HepG2 (cell line): ENCODE data around the gene NSL1. TPM values are rescaled to one million over a fixed set of nuclear protein-coding genes. Genes with fewer than 3 reads are reported as not detected.

Experiments used
- ATAC-seq: fragments of 200-7000 bp; cut with Tn5 transposase; 3 replicates; pipeline ENCODE4 v1.9.1; 2020; ENCODE audit warnings: mild to moderate bottlenecking, moderate library complexity
- BruUV-seq: library from RNA; stranded (reverse); fragments of 400-500 nt; replicated peaks from 2 replicates; lab custom pipeline; 2021; lab: Mats Ljungman, UMichigan
- CTCF ChIA-PET: fragments of 300-600 bp; formaldehyde crosslinking; extraction: SDS; loops from one replicate; lab custom pipeline; 2021; ENCODE audit warnings: low total read pairs, inconsistent platforms, low intra/inter-chr PET ratio; lab: Yijun Ruan, JAX
- POLR2A ChIA-PET: fragments of 350-600 bp; sonication (Branson Sonifier 250); formaldehyde crosslinking; loops from one replicate; lab custom pipeline; 2020; ENCODE audit warnings: antibody characterized with exemption, inconsistent platforms; lab: Yijun Ruan, JAX
- DNase-seq: peaks from one replicate; pipeline ENCODE4 v3.0.0-alpha.2; 2015; ENCODE audit warnings: low spot score
- FAIRE-seq: peaks from 3 replicates; lab custom pipeline; 2011; peaks lifted over from hg19 to GRCh38; lab: Jason Lieb, UNC
- H2AFZ ChIP-seq: one replicate; pipeline ENCODE4 v1.6.1; 2011; ENCODE audit warnings: low read length, inconsistent platforms
- H3K27ac ChIP-seq: fragments of 300-600 bp; 3 replicates; pipeline ENCODE4 v1.8.0; 2011; ENCODE audit warnings: mixed run types, mild to moderate bottlenecking, mixed read lengths, low read length, inconsistent platforms; ENCODE audit not compliant: insufficient read depth; ENCODE audit errors: extremely low read length
- H3K27me3 ChIP-seq, 2 experiments: fragments of 200-600 bp in 1 of 2; 2 replicates in 1 of 2; 3 replicates in 1 of 2; pipeline versions ENCODE4 v1.6.0 to v1.8.0; 2011; ENCODE audit warnings: low read length in 2 of 2, mild to moderate bottlenecking in 2 of 2, moderate library complexity in 2 of 2, inconsistent platforms in 1 of 2; ENCODE audit not compliant: insufficient read depth in 2 of 2, control insufficient read depth in 1 of 2
- H3K36me3 ChIP-seq, 2 experiments: fragments of 200-600 bp in 1 of 2; replicated peaks in 1 of 2; 2 replicates in 1 of 2; 3 replicates in 1 of 2; pipeline versions ENCODE4 v1.5.1 to v1.8.0; 2011; ENCODE audit warnings: low read length in 2 of 2, inconsistent platforms in 1 of 2; ENCODE audit not compliant: insufficient read depth in 2 of 2, control insufficient read depth in 1 of 2
- H3K4me1 ChIP-seq: 2 replicates; pipeline ENCODE4 v1.5.1; 2012; ENCODE audit warnings: low read length, inconsistent platforms; ENCODE audit not compliant: insufficient read depth
- H3K4me2 ChIP-seq: 2 replicates; pipeline ENCODE4 v1.6.0; 2011; ENCODE audit warnings: low read depth, low read length, inconsistent platforms
- H3K4me3 ChIP-seq, 3 experiments: fragments of 200-600 bp in 1 of 3; sonication (generic), shearing (Covaris generic) in 1 of 3; replicated peaks in 1 of 3; 2 replicates each; pipeline ENCODE4 v1.5.1; 2011 to 2016; ENCODE audit warnings: low read length in 3 of 3, inconsistent platforms in 2 of 3, low read depth in 2 of 3, mild to moderate bottlenecking in 2 of 3, control low read depth in 1 of 3, mixed read lengths in 1 of 3; ENCODE audit not compliant: insufficient read depth in 1 of 3
- H3K79me2 ChIP-seq: one replicate; pipeline ENCODE4 v1.6.1; 2011; ENCODE audit warnings: low read length, inconsistent platforms; ENCODE audit not compliant: insufficient read depth
- H3K9ac ChIP-seq: 2 replicates; pipeline ENCODE4 v1.6.0; 2011; ENCODE audit warnings: mild to moderate bottlenecking, low read depth, low read length, inconsistent platforms; ENCODE audit not compliant: insufficient read depth
- H3K9me3 ChIP-seq: 2 replicates; pipeline ENCODE4 v1.5.1; 2012; ENCODE audit warnings: mild to moderate bottlenecking, low read length
- H4K20me1 ChIP-seq: 2 replicates; pipeline ENCODE4 v1.6.0; 2011; ENCODE audit warnings: inconsistent platforms, mild to moderate bottlenecking, low read length, moderate library complexity; ENCODE audit not compliant: insufficient read depth
- IKZF5 ChIP-seq: IDR thresholded peaks from 2 replicates; pipeline ENCODE4 v1.6.1; 2018; ENCODE audit warnings: missing genetic modification reagents, mild to moderate bottlenecking, missing compliant biosample characterization
- NCOA5 ChIP-seq: sonication (generic); formaldehyde crosslinking; IDR thresholded peaks from 2 replicates; pipeline ENCODE4 v1.4.0; 2020; ENCODE audit warnings: missing genetic modification reagents
- THRA ChIP-seq: sonication (generic); formaldehyde crosslinking; IDR thresholded peaks from 2 replicates; pipeline ENCODE4 v1.4.0; 2020; ENCODE audit warnings: missing genetic modification reagents, borderline replicate concordance
- ZFYVE20 ChIP-seq: sonication (generic); formaldehyde crosslinking; IDR thresholded peaks from 2 replicates; pipeline ENCODE4 v1.8.0; 2023; ENCODE audit warnings: low read depth, mild to moderate bottlenecking, moderate library complexity, missing genetic modification reagents, borderline replicate concordance
- ZNF180 ChIP-seq: sonication (generic); formaldehyde crosslinking; IDR thresholded peaks from 2 replicates; pipeline ENCODE4 v1.4.0; 2020; ENCODE audit warnings: low read depth, missing genetic modification reagents, borderline replicate concordance
- ZNF382 ChIP-seq: sonication (generic); formaldehyde crosslinking; IDR thresholded peaks from 2 replicates; pipeline ENCODE4 v1.5.0; 2020; ENCODE audit warnings: missing genetic modification reagents, mild to moderate bottlenecking, borderline replicate concordance
- ZNF574 ChIP-seq: sonication (generic); formaldehyde crosslinking; IDR thresholded peaks from 2 replicates; pipeline ENCODE4 v1.4.0; 2020; ENCODE audit warnings: missing genetic modification reagents
- ZNF7 ChIP-seq: IDR thresholded peaks from 2 replicates; pipeline ENCODE4 v1.6.1; 2016; ENCODE audit warnings: missing biosample characterization, missing genetic modification reagents
- ZNF724P ChIP-seq: sonication (generic); formaldehyde crosslinking; IDR thresholded peaks from 2 replicates; pipeline ENCODE4 v1.8.0; 2022; ENCODE audit warnings: missing genetic modification reagents, borderline replicate concordance
- ZNF740 ChIP-seq: sonication (generic); formaldehyde crosslinking; IDR thresholded peaks from 2 replicates; pipeline ENCODE4 v1.4.0; 2020; ENCODE audit warnings: missing genetic modification reagents
- WGBS: methylation state at CpG from one replicate; pipeline ENCODE4 v1.1.6; 2017; ENCODE audit warnings: low lambda C conversion rate; 5-methylcytosine and 5-hydroxymethylcytosine counted together
- in situ Hi-C: cut with HindIII; loops from 2 replicates; pipeline ENCODE4 v1.10.0; 2017; ENCODE audit warnings: low pct_unique_long_range_greater_than_20kb; ENCODE audit not compliant: extremely low pct_ligation_motif_present
- intact Hi-C: fragments of 100-400 bp; cut with micrococcal nuclease; formaldehyde crosslinking; loops from one replicate; pipeline ENCODE4 v1.10.0; 2022; ENCODE audit not compliant: unreplicated experiment
- polyA plus RNA-seq, 8 experiments: library from polyadenylated mRNA; depleted of rRNA in 3 of 8; stranded (reverse) in 7 of 8; unstranded in 1 of 8; fragments of >200 nt; fragmentation: Illumina TruSeq in 4 of 8; extraction: Trizol in 4 of 8; gene quantifications; 2 replicates each; pipeline versions ENCODE4 v1.2.1 to v1.2.3, GENCODE V29; 2011 to 2016; ENCODE audit warnings: low read depth in 4 of 8, missing spikeins in 1 of 8, mixed read lengths in 1 of 8; ENCODE audit not compliant: insufficient read depth in 1 of 8
- total RNA-seq, 5 experiments: library from RNA; depleted of rRNA; stranded (reverse); fragments of >200 nt; fragmentation: Illumina TruSeq; extraction: Trizol; gene quantifications; 2 replicates each; pipeline ENCODE4 v1.2.3, GENCODE V29; 2016; ENCODE audit warnings: low read depth in 1 of 5
- TF ChIP-seq, protein P1 (sequence below): IDR thresholded peaks from 2 replicates; pipeline ENCODE4 v1.6.1; 2016; ENCODE audit warnings: control low read depth
- TF ChIP-seq, protein P2 (sequence below): sonication (generic); formaldehyde crosslinking; IDR thresholded peaks from 2 replicates; pipeline ENCODE4 v1.4.0; 2020; ENCODE audit warnings: mild to moderate bottlenecking, missing genetic modification reagents

Gene NSL1
- total and polyA plus RNA-seq, 2 of the 13 experiments (the other 11 are each of a cell fraction or from before 2014, with no cell fraction given), result 34.5 to 77.4 TPM

GRCh38 chr1:212684521-212685090 lies 107.0 kb downstream of the NSL1 start:
- ChIA-PET CTCF (no interaction called here), POLR2A (no interaction called here)
- no peak overlapping the region for H3K27ac ChIP-seq
- H4K20me1 ChIP-seq, result no peaks in the 10 kb centered on the region
- peaks cover 0 to 64% of the 10 kb centered on the region in 2 experiments; a peak in 4 of 5 replicates for H3K27me3 ChIP-seq
- H3K9me3 ChIP-seq, result no peaks in the 10 kb centered on the region
- no peaks in the 10 kb centered on the region for H3K79me2 ChIP-seq
- H2AFZ ChIP-seq, result no peak overlapping the region
- H3K4me3 ChIP-seq, result no peak overlapping the region
- no peak overlapping the region for H3K9ac ChIP-seq
- ATAC-seq (no peak), DNase-seq (no peak), FAIRE-seq (no peak)
- in situ Hi-C loops, result no loop called here
- TF ChIP-seq ZNF740 (CRISPR knock-in tag) (no peak), ZNF7 (CRISPR knock-in tag) (no peak), THRA (no peak), ZNF180 (CRISPR knock-in tag) (no peak), NCOA5 (CRISPR knock-in tag) (no peak), ZFYVE20 (CRISPR knock-in tag) (no peak), ZNF724P (no peak), ZNF382 (no peak), ZNF574 (CRISPR knock-in tag) (no peak), IKZF5 (CRISPR knock-in tag) (no peak)
- TF ChIP-seq, protein P1, sequence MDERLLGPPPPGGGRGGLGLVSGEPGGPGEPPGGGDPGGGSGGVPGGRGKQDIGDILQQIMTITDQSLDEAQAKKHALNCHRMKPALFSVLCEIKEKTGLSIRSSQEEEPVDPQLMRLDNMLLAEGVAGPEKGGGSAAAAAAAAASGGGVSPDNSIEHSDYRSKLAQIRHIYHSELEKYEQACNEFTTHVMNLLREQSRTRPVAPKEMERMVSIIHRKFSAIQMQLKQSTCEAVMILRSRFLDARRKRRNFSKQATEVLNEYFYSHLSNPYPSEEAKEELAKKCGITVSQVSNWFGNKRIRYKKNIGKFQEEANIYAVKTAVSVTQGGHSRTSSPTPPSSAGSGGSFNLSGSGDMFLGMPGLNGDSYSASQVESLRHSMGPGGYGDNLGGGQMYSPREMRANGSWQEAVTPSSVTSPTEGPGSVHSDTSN (CRISPR knock-in tag), result no peak
- TF ChIP-seq, protein P2, sequence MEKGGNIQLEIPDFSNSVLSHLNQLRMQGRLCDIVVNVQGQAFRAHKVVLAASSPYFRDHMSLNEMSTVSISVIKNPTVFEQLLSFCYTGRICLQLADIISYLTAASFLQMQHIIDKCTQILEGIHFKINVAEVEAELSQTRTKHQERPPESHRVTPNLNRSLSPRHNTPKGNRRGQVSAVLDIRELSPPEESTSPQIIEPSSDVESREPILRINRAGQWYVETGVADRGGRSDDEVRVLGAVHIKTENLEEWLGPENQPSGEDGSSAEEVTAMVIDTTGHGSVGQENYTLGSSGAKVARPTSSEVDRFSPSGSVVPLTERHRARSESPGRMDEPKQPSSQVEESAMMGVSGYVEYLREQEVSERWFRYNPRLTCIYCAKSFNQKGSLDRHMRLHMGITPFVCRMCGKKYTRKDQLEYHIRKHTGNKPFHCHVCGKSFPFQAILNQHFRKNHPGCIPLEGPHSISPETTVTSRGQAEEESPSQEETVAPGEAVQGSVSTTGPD, result no peak
- BruUV-seq, result no TSS peak
- H3K4me2 ChIP-seq, result no peak overlapping the region
- H3K36me3 ChIP-seq, result no peaks in the 10 kb centered on the region
- WGBS, result 51% methylated on average over 10 of the region's 11 CpGs
- intact Hi-C loops, result no loop called here
- peaks cover 7% of the 10 kb centered on the region for H3K4me1 ChIP-seq
